Measurements from ENCODE around the gene TPRG1.

Gene TPRG1

DNA sequence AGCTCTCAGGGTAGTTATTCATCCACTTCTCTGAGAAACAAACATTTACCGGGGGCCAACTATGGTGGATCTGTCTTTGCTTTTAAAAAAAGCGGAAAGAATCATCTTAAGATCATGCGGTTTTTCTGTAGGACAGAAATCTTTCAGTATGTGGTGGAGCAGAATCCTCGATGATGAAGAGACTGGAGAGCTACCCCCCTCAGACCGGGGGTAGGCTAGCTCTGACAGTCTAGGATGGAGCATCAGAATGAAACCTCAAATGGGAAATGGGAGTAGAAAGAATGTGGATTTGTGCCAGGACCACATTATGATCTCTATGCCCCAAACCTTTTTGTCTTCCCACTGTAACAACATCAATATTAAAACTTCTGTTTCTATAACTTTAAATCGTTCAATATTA lies 30.3 kb downstream of the TPRG1 start:
- no peak for TF ChIP-seq CTCF (IDR thresholded peaks at IDR 0.05; ENCODE audit: low read depth, low read length, missing control alignments)
- H3K4me3 ChIP-seq (ENCODE audit: low read depth, low read length): no peak overlapping the region
- DNase-seq (ENCODE audit: low read depth): no peak

- DNase-seq (ENCODE audit: low read depth): no peak
- no peak overlapping the region for H3K4me3 ChIP-seq (ENCODE audit: low read depth, low read length)
- no peak for TF ChIP-seq CTCF (IDR thresholded peaks at IDR 0.05; ENCODE audit: low read depth, low read length, missing control alignments)
Observed at GRCh38 chr3:189202583-189202982, 30.8 kb downstream of the TPRG1 start.

DNA sequence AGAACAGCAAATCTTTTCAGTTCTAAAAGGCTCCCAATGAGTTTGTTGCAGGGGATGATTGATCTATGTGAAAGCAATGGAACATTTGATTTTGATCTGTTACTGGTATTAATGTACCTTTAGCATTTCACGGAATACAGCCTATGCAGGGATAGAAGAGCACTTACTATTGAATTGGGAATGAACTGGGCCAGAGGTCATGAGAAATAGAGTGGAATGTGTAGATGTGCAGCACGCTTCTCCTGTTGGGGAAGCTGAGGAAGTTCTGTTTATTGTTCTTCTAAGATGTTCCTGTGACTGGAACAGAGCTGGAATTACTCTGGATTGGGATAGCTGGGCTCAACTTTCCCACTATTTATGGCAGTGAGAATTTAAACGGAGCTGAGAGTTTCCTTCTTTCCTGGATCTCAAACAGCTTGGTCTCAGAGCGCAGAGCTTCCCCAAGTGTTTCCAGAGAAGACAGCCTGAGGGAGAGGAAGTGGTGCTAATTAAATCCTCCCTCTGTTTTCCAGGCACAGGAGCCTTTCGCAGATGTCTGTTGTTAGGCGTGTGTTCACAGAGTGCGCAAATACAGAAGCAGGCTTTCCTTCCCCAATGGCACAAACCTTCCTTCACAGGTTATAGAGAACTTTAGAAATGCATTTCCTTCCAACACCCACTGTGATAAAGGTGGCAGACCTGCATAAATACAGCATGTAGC lies 32.5 kb downstream of the TPRG1 start:
- no peak for DNase-seq (ENCODE audit: low read depth)
- no peak for TF ChIP-seq CTCF (IDR thresholded peaks at IDR 0.05; ENCODE audit: low read depth, low read length, missing control alignments)
- no peak overlapping the region for H3K4me3 ChIP-seq (ENCODE audit: low read depth, low read length)

DNA sequence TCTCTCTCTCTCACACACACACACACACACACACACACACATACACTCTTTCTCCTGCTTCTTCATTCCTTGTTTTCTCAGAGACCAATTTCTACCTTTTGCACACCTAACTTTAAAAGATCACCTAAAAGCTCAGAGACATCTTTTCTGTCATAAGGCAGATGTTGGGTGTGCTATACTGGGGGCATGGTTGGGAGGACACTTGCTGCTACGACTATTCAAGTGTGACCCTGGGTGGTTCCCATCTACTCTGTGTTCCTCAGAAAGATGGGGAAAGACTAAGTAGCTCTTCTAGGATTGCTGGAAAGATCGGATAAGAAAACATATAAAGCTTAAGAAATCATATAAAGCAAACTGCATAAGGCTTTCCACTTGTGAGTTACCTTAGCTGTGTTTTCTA lies 33.2 kb downstream of the TPRG1 start:
- H3K4me3 ChIP-seq (ENCODE audit: low read depth, low read length): no peak overlapping the region
- DNase-seq (ENCODE audit: low read depth): no peak
- TF ChIP-seq CTCF (IDR thresholded peaks at IDR 0.05; ENCODE audit: low read depth, low read length, missing control alignments): no peak

GRCh38 chr3:189210251-189210770 lies 38.5 kb downstream of the TPRG1 start:
- DNase-seq (ENCODE audit: low read depth): no peak

GRCh38 chr3:189212681-189213080 lies 40.9 kb downstream of the TPRG1 start:
- H3K4me3 ChIP-seq (ENCODE audit: low read depth, low read length): no peak overlapping the region
- DNase-seq (ENCODE audit: low read depth): no peak
- TF ChIP-seq CTCF (IDR thresholded peaks at IDR 0.05; ENCODE audit: low read depth, low read length, missing control alignments): no peak

More at GRCh38 chr3:189210251-189210770, 38.5 kb downstream of the TPRG1 start:
- H3K4me3 ChIP-seq (ENCODE audit: low read depth, low read length): no peak overlapping the region
- no peak for TF ChIP-seq CTCF (IDR thresholded peaks at IDR 0.05; ENCODE audit: low read depth, low read length, missing control alignments)

DNA sequence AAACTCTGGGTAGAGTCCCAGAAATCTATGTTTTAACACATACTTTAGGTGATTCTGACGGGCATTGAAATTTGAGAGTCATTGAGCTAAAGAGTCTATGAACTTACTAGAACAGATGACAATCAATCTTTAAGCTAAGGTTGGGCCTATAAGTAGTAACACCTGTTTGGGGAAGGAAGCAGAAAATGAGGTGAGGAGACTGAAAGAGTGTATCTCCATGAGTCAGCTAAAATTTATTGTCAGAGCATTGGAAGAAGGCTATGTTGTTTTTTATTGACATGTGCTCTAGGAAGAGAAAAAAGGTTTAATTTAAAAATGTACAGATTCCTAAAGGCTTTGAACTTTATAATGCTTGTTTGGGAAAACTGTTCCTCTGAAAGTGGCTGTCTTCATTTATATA lies 42.9 kb downstream of the TPRG1 start:
- DNase-seq (ENCODE audit: low read depth): no peak
- no peak overlapping the region for H3K4me3 ChIP-seq (ENCODE audit: low read depth, low read length)
- no peak for TF ChIP-seq CTCF (IDR thresholded peaks at IDR 0.05; ENCODE audit: low read depth, low read length, missing control alignments)
